Stimulated activated CD4-positive, alpha-beta T cell treated with anti-CD3 and anti-CD28 coated beads, Interleukin-12 subunit alpha, Interleukin-12 subunit beta, amount 100 ng/mL, for 24 hours (primary cell): ENCODE data around the gene MYO7A.

ENCODE experiments used
- DNase-seq, 2 experiments: peaks; one replicate each; pipeline ENCODE4 v3.0.0-alpha.2; 2020; ENCODE audit warnings: low read depth in 2 of 2

MYO7A gene

DNA sequence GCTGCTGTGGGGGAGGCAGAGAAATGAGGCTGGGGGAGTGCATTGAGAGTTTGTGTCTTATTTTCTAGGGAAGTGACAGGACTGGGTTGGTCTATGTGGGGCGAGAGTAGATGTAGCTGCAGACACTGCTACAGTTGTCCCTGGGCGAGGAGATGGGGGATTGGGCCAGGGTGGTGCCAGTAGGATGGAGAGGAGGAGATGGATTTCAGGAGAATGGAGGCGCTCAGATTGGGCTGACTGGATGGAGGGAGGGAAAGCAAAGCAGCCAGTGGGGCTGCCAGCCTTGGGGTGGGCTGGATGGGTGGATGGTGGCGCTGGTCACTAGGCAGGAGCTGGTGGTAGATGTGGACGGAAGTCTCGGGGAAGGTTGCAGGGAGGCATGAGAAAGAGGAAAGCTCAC is 16.1 kb upstream of the MYO7A start:
- DNase-seq, result no peak

DNA sequence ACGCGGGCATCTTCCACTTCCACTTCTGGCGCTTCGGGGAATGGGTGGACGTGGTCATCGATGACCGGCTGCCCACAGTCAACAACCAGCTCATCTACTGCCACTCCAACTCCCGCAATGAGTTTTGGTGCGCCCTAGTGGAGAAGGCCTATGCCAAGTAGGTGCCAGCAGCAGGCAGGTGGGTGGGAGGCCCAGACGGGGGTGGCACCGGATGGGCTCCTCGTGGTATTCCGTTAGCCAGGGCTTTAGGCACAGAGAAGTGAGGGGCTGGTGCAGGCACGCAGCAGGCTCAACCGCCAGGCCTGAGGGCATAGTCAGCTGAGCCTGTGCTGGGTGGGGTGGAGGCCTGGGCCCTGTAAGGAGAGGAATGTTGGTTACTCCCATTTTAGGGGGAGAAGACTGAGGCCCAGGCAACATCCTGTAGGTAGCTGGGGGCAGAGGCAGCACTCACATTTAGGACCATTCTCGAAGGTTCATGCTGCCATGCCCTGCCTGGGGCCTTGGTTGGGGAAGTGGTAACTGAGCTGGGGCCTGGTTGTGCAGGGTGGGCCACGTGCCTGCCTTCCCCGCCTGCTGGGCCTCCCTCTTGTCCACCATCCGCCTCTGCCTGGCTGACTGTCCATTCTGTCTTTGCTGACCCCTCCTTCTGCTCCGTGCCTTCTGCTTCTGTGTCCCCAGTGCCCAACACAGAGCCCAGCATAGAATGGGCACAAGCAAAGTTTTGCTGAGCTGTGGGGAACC is 15.2 kb upstream of the MYO7A start:
- no peak for DNase-seq

DNA sequence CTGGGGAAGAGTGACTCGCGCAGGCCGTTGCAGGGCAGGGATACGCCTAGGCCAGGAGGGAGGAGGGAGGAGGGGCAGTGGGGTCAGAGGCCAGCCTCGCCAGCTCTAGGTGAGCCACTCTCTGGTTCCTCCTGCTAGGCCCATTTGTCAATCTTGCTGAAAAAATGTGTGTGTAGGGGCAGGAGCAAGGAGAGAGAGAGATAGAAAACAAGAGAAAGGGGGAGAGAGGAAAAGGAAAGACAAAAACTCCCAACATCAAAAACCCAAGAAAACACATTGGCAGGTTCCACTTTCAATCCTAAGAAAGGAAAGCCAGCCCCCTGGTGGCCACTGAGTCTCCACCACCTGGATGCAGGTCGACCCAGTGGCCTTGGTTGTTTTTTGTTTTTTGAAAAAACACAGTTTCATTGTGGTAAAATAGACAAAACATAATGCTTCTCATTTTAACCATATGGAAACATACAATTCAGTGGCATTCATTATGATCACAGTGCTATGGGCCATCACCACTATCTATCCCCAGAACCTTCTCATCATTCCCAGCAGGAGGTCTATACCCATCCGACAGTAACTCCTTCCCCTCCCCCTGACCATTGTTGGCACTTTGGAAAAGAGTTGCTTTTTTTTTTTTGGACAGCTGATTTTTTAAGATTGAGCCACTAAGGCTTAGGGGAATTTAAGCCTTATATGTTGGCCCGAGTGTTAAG is 14.5 kb upstream of the MYO7A start:
- DNase-seq, result no peak

DNA sequence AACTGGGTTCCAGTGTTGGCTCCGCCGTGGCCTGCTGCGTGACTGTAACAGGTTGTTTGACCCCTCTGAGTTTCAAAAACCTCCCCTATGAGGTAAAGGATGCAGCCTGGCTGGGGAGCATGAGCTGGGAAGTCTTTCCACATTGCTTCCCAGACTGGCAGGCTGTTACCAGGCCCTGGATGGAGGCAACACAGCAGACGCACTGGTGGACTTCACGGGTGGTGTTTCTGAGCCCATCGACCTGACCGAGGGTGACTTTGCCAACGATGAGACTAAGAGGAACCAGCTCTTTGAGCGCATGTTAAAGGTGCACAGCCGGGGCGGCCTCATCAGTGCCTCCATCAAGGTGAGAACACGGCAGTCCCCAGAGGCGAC is 14.0 kb upstream of the MYO7A start:
- DNase-seq, result no peak

DNA sequence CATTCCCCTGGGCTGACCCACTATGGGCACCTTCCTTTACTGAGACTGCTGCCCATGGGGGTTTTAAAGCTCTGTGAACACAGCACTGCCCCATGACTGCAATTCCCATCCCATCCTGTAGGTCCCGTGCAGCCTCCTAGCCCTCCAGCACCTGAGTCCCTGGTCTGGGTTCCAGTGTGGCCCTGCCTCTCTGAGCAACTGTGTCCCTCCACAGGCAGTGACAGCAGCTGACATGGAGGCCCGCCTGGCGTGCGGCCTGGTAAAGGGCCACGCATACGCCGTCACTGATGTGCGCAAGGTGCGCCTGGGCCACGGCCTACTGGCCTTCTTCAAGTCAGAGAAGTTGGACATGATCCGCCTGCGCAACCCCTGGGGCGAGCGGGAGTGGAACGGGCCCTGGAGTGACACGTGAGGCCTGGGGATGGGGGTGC is 12.8 kb upstream of the MYO7A start:
- DNase-seq, result no peak

DNA sequence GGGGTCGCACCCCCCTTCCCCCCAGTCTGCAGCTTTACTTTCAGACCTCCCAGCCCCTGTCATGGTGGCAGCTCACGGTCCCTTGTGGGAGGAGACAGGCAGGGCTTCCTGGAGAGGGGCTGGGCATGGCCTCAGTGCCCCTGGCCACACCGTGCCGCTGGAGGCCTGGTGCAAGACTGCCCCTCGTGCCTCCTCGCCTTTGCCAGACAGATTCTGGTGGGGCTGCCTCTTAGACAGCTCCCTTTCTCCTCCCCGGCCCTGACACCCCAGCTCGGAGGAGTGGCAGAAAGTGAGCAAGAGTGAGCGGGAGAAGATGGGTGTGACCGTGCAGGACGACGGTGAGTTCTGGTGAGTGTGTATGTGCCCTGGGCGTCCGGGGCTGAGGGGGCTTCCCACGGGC is 12.1 kb upstream of the MYO7A start:
- no peak for DNase-seq

DNA sequence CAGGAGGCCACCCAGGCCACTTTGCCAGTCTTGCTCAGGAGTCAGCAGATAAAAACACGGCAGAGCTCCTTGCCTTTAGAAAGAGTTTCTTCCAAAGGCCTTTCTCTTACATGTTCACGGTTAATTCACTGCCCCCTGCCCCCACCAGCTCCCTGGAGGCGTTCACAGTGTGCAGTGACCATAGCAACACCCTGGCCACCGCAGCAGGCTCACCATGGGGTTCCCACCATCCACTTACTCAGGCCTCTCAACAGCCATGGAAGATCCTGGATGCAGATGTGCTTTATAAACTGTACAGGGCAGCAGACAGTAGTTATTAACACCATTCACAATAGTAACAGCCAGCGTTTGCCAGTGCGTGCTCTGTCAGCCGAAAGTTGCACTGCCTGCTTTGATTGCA is 10.6 kb upstream of the MYO7A start:
- no peak for DNase-seq

DNA sequence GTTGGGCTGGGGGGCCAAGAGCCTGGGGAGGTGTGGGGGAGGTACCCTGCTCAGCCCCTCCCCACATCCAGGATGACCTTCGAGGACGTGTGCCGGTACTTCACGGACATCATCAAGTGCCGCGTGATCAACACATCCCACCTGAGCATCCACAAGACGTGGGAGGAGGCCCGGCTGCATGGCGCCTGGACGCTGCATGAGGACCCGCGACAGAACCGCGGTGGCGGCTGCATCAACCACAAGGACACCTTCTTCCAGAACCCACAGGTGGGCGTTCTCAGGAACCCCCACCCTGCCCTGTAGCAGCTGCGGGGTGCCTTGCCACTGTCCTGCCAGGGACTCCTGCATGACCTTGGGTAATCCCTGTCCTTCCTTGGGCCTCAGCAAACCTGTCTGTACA is 10.0 kb upstream of the MYO7A start:
- no peak for DNase-seq

DNA sequence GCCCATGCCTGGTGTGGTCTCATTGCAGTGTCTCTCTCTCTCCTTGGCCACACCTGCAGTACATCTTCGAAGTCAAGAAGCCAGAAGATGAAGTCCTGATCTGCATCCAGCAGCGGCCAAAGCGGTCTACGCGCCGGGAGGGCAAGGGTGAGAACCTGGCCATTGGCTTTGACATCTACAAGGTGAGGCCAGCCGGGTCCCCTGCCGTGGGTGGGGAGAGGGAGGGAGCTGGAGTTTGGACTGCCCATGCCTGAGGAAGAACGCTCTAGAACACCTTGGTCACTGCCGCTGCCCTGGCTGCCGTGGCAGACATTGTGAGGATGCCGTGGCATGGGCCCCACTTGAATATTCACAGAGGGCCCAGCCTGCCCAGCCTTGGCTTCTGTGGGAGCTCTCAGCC is 9.1 kb upstream of the MYO7A start:
- DNase-seq, result no peak

DNA sequence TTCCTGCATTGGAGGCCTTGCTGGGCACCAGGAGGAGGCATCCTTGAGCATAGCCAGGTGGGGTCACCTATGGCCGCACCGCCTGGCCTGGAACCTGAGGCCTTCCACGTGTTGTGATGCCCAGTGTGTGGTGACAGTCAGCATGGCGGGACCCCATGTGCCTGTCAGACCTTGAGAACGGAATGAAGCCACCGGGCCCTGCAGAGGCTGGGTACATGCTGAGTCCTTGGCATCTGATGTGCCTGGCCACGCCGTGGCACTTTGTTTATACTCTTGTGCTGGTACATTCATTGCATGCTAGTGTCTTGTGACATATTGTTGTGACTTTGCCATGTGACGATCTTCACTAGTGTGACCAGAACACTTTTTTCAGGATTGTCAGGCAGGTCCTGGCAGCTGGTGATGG is 8.5 kb upstream of the MYO7A start:
- DNase-seq, result no peak

DNA sequence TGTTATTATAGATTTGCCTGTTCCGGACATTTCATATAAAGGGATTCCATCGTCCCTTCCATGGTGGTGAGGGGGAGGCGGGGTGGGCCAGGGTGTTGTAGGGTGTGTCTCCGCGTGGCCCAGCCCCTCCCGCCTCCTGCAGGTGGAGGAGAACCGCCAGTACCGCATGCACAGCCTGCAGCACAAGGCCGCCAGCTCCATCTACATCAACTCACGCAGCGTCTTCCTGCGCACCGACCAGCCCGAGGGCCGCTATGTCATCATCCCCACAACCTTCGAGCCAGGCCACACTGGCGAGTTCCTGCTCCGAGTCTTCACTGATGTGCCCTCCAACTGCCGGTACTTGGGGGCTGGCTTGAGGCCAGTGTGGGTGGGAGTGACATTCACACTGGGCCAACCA is 7.5 kb upstream of the MYO7A start:
- DNase-seq, result no peak

DNA sequence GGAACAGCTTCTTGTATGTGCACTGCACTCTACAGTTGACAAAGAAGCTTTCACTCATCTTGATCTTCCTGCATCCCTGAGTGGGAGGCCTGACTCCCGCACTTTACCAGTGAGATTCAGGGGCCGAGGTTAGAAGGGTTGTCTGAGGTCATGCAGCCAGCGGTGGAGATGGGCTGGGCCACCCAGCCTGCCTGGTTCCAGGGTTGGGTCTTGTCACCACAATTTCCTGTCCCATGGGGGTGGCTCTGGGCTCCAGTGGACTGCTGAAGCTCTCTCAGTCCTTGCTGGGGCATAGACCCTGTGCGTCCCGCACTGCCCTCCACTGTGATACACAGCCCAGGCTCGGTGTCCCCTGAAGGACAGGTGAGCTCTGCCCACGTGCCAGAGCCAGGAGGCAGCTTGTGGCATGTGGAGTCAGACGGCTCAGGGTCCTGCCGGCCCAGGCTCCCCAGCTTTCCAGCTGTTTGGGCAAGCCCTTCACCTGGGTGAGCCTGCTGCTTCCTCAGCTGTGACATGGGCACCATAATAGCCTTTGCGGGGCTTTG is 6.9 kb upstream of the MYO7A start:
- DNase-seq, result no peak

DNA sequence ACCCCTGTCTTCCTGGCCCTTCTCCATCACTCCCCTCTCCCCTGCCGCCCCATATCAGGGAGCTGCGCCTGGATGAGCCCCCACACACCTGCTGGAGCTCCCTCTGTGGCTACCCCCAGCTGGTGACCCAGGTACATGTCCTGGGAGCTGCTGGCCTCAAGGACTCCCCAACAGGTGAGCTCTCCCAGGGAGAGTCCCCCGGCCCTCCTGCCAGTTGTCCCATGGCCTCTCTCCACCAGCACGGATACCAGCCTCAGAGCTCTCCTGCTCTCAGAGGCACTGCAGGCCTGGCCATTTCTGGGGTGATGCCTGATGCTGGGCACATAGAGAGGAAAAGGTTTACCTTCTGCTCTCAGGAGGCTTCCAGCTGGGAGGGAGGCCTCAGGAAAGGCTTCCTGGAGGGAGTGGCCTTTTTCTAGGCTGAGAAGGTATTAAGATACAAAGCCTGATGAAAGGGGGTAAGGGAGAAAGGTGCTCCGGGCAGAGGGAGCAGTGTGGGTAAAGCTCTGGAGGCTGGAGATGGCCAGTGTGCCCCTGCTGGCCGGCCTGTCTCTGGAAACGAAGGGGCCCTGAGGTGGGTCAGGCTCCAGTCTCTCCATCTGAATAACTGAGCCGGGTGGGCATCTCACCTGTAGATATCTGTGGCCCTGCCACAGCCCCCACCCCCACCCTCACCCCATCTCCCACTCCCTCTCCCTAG is 6.0 kb upstream of the MYO7A start:
- no peak for DNase-seq

DNA sequence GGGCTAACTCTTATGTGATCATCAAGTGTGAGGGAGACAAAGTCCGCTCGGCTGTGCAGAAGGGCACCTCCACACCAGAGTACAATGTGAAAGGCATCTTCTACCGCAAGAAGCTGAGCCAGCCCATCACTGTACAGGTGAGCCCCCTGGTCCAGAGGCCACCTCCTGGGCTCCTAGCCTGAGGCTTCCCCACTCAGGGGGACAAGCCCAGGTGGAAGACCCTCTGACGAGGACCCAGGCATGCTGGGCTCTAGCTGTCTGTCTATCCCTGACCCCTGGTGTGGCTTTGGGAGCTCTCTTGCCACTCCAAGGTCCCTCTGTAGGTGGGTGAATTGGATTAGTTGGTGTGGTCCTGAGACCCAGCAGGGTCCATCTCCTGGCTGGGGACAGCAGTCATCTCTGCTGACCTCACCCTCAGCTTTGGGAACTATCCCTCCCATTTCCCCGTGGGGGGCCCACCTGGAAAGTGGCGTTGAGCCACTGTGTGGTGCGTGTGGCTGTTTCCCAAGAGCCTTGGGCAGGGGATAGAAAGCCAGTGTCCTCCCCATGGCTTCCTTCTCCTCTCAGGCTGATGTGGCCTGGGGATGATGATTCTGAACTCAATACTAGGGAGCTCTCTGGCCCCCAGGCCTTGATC is 5.4 kb upstream of the MYO7A start:
- DNase-seq, result no peak

DNA sequence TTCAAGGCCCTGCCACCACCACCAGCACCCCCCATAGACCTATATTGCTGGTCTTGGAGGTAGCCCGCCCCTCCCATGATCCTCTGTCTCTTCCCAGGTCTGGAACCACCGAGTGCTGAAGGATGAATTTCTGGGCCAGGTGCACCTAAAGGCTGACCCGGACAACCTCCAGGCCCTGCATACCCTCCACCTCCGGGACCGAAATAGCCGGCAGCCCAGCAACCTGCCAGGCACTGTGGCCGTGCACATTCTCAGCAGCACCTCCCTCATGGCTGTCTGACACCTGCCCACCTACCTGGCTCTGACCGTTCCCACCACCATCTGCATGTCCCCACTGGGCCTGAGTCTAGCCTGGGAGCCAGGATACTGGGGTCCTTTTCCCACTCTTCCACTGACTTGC is 4.5 kb upstream of the MYO7A start:
- no peak for DNase-seq

DNA sequence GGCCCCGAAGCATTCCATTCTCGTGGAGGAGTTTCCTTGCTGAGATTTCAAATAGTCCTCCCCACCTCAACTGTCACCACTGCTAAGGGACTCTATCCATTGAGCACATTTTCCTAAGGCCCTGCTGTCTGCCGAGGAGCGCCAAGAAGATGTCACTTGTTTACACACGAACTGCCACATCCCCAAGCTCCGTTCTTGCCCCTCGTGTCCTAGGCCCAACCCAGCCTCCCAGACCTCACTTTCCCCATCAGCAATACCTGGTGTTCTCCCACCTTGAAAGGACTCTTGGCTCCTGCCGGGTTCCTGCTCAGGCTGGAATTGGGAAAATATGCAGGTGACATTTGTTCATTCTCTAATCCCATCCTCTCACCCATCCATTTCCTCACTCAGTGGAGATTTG is 4.0 kb upstream of the MYO7A start:
- DNase-seq, result no peak

DNA sequence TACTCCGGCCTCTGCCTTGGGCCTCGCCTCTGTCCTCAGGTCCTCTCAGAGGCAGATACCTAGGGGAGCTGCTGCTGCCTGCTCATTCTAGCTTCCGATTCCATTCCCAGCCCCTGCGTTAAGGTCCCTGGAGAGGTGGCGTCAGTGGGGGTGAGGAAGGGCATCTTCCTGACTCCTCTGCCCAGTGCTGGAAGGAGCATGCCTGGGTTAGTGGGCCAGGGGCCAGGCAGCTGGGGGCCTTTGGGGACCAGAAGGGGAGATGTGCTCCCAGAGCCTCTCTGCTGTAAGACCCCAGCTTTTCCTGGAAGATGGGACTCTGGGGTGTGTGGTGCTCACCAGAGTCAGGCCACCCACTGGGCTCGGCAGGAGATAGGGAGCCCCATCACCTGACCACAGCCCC is 3.6 kb upstream of the MYO7A start:
- DNase-seq, result no peak

DNA sequence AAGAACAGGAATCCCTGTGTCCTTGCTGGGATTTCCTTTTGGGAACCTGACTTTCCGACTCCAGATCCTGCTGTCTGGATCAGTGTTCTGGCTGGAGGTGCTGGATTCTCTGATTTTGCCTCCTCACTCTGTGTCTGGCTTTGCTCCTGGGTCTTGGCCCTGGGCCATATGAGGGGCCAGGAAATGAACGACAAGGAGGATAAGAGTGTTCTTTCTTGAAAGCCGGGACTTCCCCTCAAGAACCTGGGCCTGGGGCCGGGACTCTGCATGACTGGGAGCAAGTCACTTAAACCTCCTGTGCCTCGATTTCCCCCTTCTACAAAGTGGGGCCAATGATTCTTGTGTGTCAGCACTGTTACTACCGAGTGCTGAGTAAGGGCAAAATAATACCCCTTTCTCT is 2.9 kb upstream of the MYO7A start:
- DNase-seq, result no peak

DNA sequence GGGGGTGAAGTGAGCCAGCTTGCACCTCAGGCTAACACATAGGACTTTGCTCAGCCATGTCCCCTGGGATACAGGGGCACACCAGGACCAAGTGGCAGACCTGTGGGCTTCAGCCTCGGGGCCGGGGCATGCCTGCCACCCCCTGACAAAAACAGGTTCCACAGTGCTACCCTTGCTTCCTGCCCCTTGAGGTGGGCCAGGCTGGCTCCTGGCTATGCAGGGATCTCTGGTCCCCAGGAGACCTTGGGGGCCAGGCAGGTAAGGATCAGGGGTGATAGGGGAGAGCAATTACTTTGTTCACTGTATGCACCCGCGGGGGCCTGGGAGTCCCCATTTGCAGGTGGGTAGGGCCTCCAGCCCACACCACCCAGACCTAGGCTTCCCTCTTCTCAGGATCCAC is 2.4 kb upstream of the MYO7A start:
- no peak for DNase-seq

DNA sequence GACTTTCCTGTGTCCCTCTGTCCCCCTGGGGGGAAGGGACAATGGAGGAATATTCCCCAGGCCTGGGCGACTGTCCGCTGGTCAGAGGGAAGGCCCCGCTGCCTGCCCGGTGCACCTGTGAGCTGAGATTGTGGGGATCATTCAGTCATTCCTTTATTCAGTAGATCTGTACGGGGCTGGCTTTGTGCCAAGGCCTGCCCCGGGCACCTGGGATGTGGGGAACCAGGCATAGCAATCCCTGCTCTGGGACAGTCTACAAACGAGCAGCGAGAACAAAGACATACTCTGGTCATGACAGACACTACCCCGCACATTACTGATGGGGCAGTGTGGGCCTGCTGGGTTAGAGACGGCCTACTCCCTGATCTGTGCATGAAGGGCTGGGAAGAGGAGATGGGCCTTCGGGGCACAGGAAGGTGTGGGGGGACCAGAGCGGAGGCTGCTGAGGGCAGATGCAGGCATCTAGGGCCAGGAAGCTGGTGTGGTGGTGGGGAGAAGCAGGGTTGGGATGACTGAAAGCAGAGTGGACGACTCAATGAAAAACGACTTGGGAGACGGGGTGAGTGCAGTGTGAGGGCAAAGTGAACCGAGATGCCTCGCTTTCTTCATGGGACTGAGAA is 1.8 kb upstream of the MYO7A start:
- no peak for DNase-seq

DNA sequence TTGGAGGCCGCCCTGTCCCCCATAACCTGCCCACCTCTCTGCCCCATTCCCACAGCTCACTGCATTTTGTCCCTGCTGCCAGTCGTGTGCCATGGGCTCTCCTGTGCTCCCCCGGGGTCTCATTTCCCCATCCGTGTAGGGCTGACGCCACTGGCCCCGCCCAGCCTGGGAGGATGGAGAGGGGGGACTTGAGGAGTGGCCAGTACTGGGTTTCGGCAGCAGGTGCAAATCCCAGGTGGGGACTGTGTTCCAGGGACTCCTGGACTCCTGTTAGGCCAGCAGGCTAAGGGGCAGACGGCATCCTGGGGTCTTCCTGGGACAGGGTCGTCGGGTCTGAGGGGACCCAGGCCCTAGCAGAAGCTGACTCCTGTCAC is 1.2 kb upstream of the MYO7A start:
- DNase-seq, result no peak
